DND-41 (cell line): Measurements from ENCODE around the gene DCUN1D2.

Experiments
- ATAC-seq: fragments of 200-7000 bp; cut with Tn5 transposase; 3 replicates; pipeline ENCODE4 v1.9.1; 2021; ENCODE audit warnings: low read depth; ENCODE audit not compliant: insufficient read depth
- DNase-seq: peaks from one replicate; pipeline ENCODE4 v3.0.0-alpha.2; 2020
- H2AFZ ChIP-seq: 2 replicates; pipeline ENCODE4 v1.6.0; 2012; ENCODE audit warnings: low read depth, low read length
- H3K27ac ChIP-seq: 2 replicates; pipeline ENCODE4 v1.5.1; 2012; ENCODE audit warnings: low read length, inconsistent platforms
- H3K27me3 ChIP-seq: fragments of 200-600 bp; sonication (generic); 2 replicates; pipeline ENCODE4 v1.6.0; 2012; ENCODE audit warnings: low read length, mild to moderate bottlenecking, inconsistent platforms; ENCODE audit not compliant: insufficient read depth, poor library complexity
- H3K36me3 ChIP-seq: 2 replicates; pipeline ENCODE4 v1.5.1; 2012; ENCODE audit warnings: low read length, inconsistent platforms; ENCODE audit not compliant: insufficient read depth
- H3K4me1 ChIP-seq: 2 replicates; pipeline ENCODE4 v1.5.1; 2012; ENCODE audit warnings: mild to moderate bottlenecking, low read length; ENCODE audit not compliant: insufficient read depth
- H3K4me2 ChIP-seq: 2 replicates; pipeline ENCODE4 v1.6.0; 2012; ENCODE audit warnings: mild to moderate bottlenecking, moderate library complexity, low read length, inconsistent platforms; ENCODE audit not compliant: insufficient read depth
- H3K4me3 ChIP-seq, 2 experiments: fragments of 200-600 bp in 1 of 2; shearing (Covaris generic) in 1 of 2; 2 replicates each; pipeline ENCODE4 v1.5.1; 2012 to 2016; ENCODE audit warnings: inconsistent platforms in 2 of 2, low read length in 2 of 2, mild to moderate bottlenecking in 2 of 2, low read depth in 1 of 2, moderate library complexity in 1 of 2
- H3K79me2 ChIP-seq: 2 replicates; pipeline ENCODE4 v1.6.0; 2012; ENCODE audit warnings: low read length, inconsistent platforms; ENCODE audit not compliant: insufficient read depth
- H3K9ac ChIP-seq: 2 replicates; pipeline ENCODE4 v1.6.0; 2012; ENCODE audit warnings: low read depth, mild to moderate bottlenecking, inconsistent platforms, low read length, moderate library complexity
- H3K9me3 ChIP-seq: 2 replicates; pipeline ENCODE4 v1.5.1; 2012; ENCODE audit warnings: low read length, moderate library complexity, mild to moderate bottlenecking, inconsistent platforms; ENCODE audit not compliant: insufficient read depth, severe bottlenecking
- H4K20me1 ChIP-seq: 2 replicates; pipeline ENCODE4 v1.6.0; 2012; ENCODE audit warnings: low read length; ENCODE audit not compliant: insufficient read depth
- CTCF ChIP-seq: IDR thresholded peaks from 2 replicates; pipeline ENCODE4 v1.5.1; 2012; ENCODE audit warnings: borderline replicate concordance, low read length, moderate library complexity, mild to moderate bottlenecking; ENCODE audit not compliant: poor library complexity, severe bottlenecking; ENCODE audit errors: extremely low read depth
- EZH2 ChIP-seq: IDR thresholded peaks from 3 replicates; pipeline ENCODE4 v1.6.1; 2012; ENCODE audit warnings: borderline replicate concordance, low read depth, mild to moderate bottlenecking, moderate library complexity, low read length, inconsistent platforms; ENCODE audit not compliant: severe bottlenecking

The DCUN1D2 gene

GRCh38 chr13:113414335-113414734, 76.2 kb downstream of the DCUN1D2 start:
- Histone ChIP-seq H4K20me1 (peaks cover 3% of the 10 kb centered on the region; the same call in 1 of the 2 replicates), H3K79me2 (no peaks in the 10 kb centered on the region), H3K27ac (no peak overlapping the region), H3K4me3 (no peak overlapping the region), H3K9ac (no peak overlapping the region), H3K36me3 (no peaks in the 10 kb centered on the region), H3K4me2 (no peak overlapping the region), H3K4me1 (no peaks in the 10 kb centered on the region), H3K27me3 (peaks cover 3% of the 10 kb centered on the region), H2AFZ (no peak overlapping the region), H3K9me3 (no peaks in the 10 kb centered on the region)
- ATAC-seq (no peak), DNase-seq (no peak)
- TF ChIP-seq EZH2 (no peak), CTCF (no peak)

DNA sequence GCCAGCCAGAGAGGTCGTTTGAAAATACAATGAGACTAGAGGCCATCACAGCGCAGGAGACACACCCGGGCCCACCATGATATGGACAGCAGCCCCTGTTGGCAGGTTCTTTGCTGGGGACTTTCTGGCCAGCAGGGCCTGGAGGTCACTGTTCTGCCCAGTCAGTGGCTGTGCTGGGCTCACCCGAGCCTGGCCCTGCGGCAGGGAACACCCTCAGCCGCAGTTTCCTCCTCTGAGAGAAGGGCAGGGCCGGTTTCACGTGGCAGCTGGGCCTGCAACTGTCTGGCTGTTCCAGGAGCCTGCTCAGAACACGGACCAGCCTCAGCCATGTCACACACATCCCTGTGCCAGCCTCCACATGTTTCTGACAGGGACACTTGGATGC, 76.6 kb downstream of the DCUN1D2 start:
- no peak overlapping the region for H3K27ac ChIP-seq
- ATAC-seq (no peak), DNase-seq (no peak)
- peaks cover 3% of the 10 kb centered on the region; the same call in 1 of the 2 replicates for H4K20me1 ChIP-seq
- no peak for TF ChIP-seq CTCF
- no peak for TF ChIP-seq EZH2
- peaks cover 6% of the 10 kb centered on the region for H3K27me3 ChIP-seq
- H3K36me3 ChIP-seq, result no peaks in the 10 kb centered on the region
- H3K4me2 ChIP-seq, result no peak overlapping the region
- H3K9ac ChIP-seq, result no peak overlapping the region
- no peaks in the 10 kb centered on the region for H3K4me1 ChIP-seq
- H2AFZ ChIP-seq, result no peak overlapping the region
- no peaks in the 10 kb centered on the region for H3K79me2 ChIP-seq
- H3K4me3 ChIP-seq, result no peak overlapping the region
- no peaks in the 10 kb centered on the region for H3K9me3 ChIP-seq

- no peaks in the 10 kb centered on the region for H3K79me2 ChIP-seq
- H3K4me2 ChIP-seq, result no peak overlapping the region
- no peak overlapping the region for H3K9ac ChIP-seq
- no peak overlapping the region for H3K27ac ChIP-seq
- ATAC-seq (no peak), DNase-seq (no peak)
- H3K27me3 ChIP-seq, result peaks cover 4% of the 10 kb centered on the region
- H3K36me3 ChIP-seq, result no peaks in the 10 kb centered on the region
- no peak overlapping the region for H2AFZ ChIP-seq
- no peak for TF ChIP-seq EZH2
- no peaks in the 10 kb centered on the region for H3K9me3 ChIP-seq
- no peak overlapping the region for H3K4me3 ChIP-seq
- no peaks in the 10 kb centered on the region for H4K20me1 ChIP-seq
- H3K4me1 ChIP-seq, result no peaks in the 10 kb centered on the region
Measured at GRCh38 chr13:113413178-113413897, 77.2 kb downstream of the DCUN1D2 start.

- DNase-seq (no peak), ATAC-seq (no peak)
- H3K27ac ChIP-seq, result no peak overlapping the region
- no peaks in the 10 kb centered on the region for H4K20me1 ChIP-seq
- H3K9ac ChIP-seq, result no peak overlapping the region
- no peaks in the 10 kb centered on the region for H3K4me1 ChIP-seq
- H3K27me3 ChIP-seq, result peaks cover 4% of the 10 kb centered on the region
- H2AFZ ChIP-seq, result no peak overlapping the region
- no peak overlapping the region for H3K4me2 ChIP-seq
- no peaks in the 10 kb centered on the region for H3K36me3 ChIP-seq
- H3K9me3 ChIP-seq, result no peaks in the 10 kb centered on the region
- TF ChIP-seq CTCF (no peak), EZH2 (no peak)
- H3K4me3 ChIP-seq, result no peak overlapping the region
- no peaks in the 10 kb centered on the region for H3K79me2 ChIP-seq
Measured at GRCh38 chr13:113412440-113412839, 78.1 kb downstream of the DCUN1D2 start.
